NT2/D1 (cell line): ENCODE data around the gene SPRR2F.

Experiments
- SUZ12 ChIP-seq: IDR thresholded peaks from 2 replicates; pipeline ENCODE4 v1.6.1; 2011; ENCODE audit not compliant: insufficient read length, insufficient read depth; ENCODE audit errors: extremely low read depth
- YY1 ChIP-seq: IDR thresholded peaks from 2 replicates; pipeline ENCODE4 v1.6.1; 2011; ENCODE audit not compliant: insufficient read length, insufficient read depth

DNA sequence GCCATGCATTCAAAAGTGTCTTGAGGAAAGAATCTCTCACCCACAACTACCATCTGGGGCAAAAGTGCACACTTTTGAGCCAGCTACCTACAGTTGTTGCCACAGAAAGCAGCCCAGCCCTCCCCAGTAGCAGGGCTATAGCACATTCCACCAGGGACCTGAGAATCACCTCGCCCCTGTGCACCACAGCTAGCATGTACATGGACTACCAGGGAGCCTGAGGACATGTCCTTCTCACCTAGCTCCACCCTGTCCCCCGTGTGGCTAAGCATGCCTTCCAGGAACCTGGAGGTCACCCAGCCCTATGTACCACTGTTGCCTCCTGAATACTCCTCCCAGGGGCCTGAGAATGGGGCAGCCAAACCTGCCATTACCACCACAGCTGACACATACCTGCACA, 20.4 kb upstream of the SPRR2F start:
- TF ChIP-seq SUZ12, result no peak
- TF ChIP-seq YY1, result no peak
